Sigmoid colon (tissue), 3 donors: ENCODE results near the gene ACTL6B.

ENCODE experiments used
- CTCF ChIP-seq, 4 experiments: fragments of 450-650 bp in 3 of 4; fragments of 200-600 bp in 1 of 4; IDR thresholded peaks; one replicate each; pipeline ENCODE4 v1.5.1; 2016 to 2019; ENCODE audit warnings: antibody characterized with exemption in 4 of 4, mild to moderate bottlenecking in 3 of 4, moderate library complexity in 2 of 4
- POLR2A ChIP-seq, 2 donors: fragments of 450-650 bp; IDR thresholded peaks; one replicate each; pipeline ENCODE4 v1.6.1; 2016; ENCODE audit warnings: antibody characterized with exemption in 2 of 2, mild to moderate bottlenecking in 2 of 2, moderate library complexity in 2 of 2

GRCh38 chr7:100676501-100677306 is 20.5 kb upstream of the ACTL6B start:
- TF ChIP-seq CTCF (IDR thresholded peaks at IDR 0.05) (no peak), POLR2A (IDR thresholded peaks at IDR 0.05) (no peak)
